ENCODE results near the gene RSL1D1.

RSL1D1 gene

DNA sequence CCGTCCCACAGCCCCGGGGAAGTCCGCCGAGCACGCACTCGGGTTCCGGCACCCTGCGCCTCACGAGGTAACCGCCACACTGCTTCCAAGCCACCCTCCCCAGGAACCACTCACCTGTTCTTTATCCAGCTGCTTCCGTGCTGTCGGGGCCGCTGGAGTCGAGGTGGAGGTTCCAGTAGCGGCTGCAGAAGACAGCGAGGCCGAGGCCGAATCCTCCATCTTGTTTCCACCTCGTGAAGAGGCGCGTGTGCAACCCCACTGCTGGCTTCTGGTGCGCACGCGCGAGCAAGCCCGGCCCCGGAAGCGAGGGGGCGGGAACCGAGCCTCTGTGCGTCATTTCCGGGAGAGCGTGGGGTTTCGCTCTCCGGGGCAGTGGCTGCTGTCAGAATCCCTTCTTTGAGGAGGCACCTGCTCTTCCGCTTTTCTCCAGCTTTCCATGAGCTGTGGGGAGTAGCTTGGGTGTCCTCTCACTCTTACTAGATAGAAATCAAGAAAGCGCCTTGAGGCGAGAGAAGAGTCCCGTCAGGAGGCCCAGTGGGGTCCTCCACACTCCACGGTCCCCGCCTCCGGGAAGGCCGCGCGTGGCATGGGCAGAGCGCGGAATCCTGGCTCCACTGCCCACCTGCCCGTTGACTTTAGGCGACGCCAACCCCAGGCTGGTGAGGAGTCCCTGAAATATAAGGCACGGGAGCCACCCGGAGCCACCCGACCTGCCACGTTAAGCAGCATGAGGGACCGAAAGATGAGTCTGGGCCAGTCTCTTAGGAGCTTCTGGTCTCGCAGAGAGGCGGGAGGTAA lies at the start of gene RSL1D1:
Gene RSL1D1 (minus strand): TSS at position 249 of the 798 bp plus-strand sequence. CDS start 30 bp downstream, at position 219.
- FAIRE-seq = no peak

DNA sequence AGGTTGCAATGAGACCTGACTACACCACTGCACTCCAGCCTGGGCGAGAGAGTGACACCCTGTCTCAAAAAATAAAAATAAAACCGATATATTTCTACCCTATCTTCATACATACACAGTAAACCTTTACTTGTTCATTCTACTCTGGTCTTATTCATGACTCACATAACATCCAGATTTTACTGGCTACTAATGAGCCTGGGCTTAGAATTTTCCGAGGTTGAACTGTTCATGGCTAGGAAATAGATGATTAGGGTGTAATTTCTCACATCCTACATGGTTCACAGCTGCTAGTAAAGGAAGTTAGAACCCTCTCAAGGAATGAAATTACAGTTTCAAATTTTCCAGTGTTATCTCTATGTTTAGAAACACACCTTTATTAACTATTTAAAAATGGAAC lies 49.7 kb upstream of the RSL1D1 start:
- FAIRE-seq = no peak

DNA sequence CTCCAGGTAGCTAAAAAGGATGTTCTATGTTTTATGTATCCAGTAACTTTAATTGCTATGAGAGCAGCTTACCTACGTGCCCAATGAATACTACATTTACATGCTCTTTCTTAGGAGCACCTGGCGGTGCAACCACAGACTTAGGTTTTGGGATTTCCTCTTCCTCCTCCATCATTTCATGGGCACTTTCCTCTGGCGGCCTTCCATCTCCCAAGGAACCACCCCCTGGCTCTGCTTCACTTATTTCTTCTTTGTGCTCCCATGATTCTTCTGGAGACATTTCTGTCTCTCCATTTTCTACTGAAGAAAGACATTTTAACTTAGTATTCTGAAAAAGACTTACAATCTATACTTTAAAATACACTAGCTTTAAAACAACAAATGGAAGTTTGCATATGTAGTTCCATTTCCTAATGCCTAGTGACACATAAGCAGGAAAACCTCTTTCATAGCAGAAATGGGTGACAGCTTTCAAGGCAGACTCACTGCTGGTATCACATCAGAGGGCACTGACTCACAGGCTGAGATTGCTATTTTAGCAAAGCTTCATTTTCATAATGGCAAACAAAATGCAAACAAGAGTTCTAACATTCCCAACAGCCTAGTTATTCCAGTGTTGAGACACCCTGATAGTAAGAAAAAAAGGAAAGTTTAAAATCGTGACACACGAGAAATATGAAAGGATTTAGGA lies 45.3 kb upstream of the RSL1D1 start:
- FAIRE-seq = no peak

DNA sequence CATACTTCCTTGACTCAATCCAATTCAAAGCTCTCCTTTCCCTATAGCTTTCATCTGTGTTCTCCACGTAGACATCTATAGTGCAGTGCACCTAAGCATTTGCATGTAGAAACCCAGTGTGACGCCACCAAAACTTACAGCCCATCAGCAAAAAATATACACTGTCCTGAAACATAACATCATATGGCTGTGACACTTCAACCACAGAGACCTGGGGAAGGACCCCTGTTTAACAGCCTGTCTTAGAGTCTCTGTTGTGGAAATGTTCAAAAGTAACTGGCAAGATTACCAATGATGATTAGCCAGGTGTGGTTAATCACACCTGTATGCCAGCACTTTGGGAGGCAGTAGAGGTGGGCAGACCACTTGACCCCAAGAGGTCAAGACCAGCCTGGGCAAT lies 42.2 kb upstream of the RSL1D1 start:
- FAIRE-seq = no peak

DNA sequence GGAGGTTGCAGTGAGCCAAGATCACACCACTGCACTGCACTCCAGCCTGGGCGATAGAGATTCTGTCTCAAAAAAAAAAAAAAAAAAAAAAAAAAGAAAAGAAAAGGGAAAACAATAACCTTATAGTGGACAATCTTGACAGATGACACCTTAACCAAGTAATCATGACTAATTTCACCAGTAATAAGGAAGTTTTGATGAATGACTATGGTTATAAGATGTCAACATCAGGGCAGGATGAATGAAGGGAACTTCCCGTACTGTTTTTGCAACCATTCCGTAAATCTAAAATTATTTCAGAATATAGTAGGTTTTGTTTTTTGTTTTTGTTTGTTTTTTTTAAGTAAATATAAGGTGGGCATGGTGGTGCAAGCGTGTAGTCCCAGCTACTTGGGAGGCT lies 41.4 kb upstream of the RSL1D1 start:
- FAIRE-seq = no peak

DNA sequence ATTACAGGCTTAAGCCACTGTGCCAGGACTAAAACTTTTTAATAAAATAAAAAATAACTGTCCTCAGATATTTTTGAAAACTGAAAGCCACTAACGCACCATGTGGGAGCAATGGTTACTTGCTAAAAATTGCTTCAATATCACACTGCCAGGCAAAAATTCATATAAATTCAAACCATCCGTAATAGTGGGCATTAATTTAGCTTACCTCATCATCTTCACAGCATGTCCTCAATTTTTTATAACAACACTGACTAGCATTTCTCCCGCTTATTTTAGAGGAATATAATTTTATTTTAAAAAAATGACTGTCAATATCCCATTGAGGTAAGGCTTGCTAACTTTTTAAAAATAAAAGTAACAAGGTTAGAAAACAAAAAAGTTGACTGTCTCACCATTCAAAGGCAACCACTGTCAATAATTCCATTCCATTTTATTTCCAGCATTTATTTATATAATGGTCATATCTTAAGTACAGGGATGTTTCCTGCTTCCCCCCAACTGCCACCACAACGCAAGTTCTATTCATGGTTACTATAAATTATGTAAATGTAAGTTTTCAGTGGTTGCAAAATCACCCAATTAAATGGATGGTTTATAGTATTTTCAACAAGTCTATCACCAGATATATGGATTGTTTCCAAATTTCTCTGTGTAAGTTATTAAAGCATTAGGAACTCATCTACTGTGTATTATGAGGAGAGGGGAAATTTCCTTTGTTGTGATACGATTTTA lies 39.1 kb upstream of the RSL1D1 start:
- no peak for FAIRE-seq

DNA sequence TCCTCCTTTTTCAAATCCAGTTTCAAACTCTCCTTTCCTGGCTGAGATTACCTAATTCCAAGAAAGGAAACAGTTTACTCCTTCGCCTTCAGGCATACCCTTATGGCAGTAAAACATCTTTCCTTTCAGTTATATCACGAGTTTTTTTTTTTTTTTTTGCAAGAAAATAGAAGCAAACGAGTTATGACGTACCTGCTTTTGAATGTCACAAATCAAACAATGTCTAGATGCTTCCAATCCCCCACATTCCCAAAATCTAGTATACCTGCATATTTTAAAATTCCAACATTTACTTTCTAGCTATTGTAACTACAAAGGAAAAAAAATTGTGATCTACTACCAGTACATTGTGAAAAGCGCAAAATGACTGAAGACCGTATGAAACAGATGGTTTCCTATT lies 35.5 kb upstream of the RSL1D1 start:
- no peak for FAIRE-seq

DNA sequence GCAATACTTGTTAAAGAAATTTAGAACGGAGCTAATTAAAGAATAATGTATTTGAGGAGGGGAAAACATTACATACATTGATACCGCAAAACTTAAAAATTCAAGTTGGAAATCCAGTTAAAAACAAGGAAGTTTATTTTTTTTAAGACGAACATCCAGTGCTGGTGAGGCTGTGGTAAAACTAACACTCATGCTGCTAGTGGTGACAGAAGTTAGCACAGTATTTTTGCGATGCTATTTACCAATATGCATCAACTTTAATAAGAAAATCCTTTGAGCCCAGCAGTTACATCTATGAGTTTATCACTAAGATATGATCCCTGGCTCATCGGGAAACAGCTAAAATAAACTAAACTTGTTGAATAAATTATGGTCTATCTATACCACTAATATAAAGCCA lies 32.7 kb upstream of the RSL1D1 start:
- FAIRE-seq = no peak

DNA sequence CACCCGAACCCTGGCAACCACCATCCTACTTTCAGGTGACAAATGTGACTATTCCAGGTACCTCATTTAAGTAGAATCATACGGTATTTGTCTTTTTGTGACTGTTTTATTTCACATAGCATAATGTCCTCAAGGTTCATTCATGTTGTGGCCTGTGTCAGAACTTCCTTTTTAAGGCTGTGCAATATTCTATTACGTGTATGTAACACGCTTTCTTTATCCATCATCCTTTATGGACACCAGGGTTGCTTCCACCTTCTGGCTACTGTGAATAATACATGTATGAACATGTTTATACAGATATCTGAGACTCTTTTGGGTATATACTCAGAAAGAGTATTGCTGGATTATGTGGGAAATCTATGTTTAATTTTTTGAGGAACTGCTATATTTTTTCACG lies 28.7 kb upstream of the RSL1D1 start:
- no peak for FAIRE-seq

DNA sequence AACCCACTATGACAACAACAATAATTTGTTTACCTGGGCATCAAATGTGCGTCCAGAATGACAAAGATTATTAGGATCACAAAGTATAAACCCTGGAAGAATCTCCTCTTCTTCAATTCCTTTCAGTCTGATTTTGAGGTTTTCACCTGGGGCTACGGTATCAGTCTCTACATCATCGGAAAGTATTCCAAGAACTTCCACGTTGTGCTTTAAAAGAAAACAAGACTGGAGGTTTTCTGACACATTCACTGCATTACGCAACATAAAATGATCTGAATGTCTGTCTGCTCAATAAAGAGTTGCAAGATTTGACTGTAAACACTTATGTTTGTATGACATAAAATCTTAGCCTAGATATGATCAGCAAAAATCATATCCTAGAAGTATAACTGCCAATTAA lies 26.0 kb upstream of the RSL1D1 start:
- FAIRE-seq = no peak

DNA sequence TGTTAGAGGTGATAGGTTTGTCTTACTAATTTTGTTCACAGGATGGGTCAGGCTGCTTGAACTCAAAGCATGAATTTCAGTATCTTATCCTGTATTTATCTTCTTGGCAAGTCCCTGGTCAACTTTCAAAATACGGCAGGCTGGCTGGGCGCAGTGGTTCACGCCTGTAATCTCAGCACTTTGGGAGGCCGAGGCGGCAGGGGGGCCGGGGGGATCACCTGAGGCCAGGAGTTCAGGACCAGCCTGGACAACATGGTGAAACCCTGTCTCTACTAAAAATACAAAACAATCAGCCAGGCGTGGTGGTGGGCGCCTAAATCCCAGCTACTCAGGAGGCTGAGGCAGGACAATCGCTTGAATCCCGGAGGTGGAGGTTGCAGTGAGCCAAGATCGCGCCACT lies 25.0 kb upstream of the RSL1D1 start:
- FAIRE-seq = no peak

DNA sequence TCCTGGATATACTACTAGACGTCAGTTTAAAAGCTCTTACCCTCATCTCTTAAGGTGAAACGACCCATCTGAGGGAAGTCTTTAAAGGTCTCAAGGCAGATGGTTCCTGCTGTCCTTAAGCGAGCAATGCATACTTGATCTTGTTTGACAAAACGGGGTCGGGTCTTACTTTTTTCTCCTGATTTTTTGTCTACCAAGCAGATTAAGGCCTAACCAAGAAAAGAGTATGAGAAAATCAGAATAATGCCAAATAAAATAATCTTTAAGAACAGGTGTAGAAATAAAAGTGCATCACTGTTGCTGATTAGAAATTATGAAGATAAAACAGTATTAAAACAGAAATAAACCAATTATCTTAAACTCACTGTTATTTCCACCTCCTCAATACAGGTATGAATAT lies 24.4 kb upstream of the RSL1D1 start:
- FAIRE-seq = no peak

DNA sequence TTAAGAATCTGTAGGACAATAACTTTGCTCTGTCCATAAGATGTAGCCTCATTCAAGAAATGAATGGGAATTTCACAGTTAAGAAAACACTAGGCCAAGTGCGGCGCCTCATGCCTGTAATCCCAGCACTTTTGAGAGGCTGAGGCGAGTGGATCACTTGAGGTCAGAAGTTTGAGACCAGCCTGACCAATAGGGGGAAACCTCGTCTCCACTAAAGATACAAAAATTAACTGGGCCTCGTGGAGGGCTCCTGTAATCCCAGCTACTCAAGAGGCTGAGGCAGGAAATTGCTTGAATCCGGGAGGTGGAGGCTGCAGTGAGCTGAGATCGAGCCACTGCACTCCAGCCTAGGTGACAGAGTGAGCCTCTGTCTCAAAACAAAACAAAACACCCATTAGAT lies 19.9 kb upstream of the RSL1D1 start:
- peak; percentile 41 for FAIRE-seq

DNA sequence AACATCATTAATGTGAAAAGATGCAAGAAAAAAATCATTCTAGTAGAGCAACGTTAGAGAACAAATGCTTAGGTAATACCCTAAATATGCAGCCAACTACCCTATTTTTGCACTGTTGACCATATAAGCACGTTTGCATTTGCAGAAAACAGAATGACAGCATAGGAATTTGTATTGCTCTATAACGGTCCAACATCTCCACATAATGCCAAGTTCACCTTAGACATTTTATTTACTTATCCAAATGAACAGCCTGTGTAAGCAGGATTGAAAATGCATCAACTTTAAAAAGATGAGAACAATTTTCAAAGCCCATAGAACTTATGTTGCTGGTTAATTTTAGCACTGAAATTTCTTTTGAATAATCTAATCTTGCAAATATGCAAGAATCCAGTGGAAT lies 19.1 kb upstream of the RSL1D1 start:
- no peak for FAIRE-seq

DNA sequence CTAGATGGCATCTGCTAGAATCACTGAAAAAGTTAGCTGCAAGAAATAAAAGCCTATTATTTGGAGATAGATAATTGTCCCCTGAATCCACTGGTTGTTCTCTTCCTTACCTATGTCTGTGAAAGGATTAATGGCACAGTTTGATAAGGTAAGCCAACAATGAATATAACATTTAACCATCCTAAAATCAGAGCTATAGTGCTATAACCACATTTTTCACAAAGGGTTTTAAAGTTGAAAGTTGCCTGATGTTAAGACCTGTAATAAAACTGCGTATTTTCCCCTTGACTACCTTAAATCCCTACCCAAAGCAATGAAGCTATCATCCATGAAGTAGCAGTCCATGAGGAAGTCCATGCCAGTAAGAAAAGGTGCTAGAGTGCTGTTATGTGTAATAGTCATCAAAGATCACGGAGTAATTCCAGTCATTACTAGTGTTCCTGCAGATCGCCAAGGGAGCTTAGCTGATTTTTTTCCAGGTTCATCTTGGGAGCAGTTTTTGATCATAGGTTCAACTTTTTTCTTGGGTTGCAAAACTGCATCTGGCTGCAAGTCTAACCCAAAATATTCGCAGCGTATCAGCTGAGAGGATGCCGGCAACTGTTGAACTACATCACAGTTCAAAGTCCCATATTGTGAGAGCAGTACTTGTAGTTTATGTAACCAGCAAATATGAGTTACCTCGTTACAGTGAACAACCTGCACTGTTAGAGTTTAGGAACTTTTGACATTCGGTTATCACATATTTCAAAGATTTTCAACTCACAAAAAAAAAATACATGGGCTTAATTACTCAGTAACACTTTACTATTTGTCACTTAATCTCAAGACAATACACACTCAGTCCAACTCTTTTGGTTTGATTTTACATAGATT lies 18.2 kb upstream of the RSL1D1 start:
- FAIRE-seq = no peak

DNA sequence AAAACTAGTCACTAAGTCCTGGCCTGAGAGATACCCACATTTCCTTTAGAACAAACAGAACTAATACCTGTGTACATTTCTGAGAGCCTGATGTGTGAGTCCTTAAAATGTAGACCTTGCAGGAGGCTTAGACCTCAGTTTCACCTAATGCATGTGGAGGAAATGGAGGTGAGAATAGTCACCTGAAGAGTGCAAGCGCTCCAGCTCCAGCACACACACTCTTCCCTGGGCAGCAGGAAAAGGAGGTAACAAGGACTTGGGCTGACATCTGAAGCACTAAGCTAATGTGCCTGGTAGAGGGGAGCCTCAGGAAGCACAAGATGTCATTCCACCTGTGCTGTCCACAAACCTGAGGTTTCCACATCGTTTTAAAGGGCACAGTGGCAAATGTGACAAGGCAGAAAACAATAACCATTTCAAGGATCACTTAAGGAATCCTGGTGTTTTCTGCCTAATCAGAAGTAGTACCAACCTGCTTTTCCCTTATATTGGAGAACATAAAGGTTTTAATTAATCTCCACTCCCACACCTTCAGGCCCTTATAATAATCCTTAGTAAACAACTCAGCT lies 17.2 kb upstream of the RSL1D1 start:
- FAIRE-seq = no peak

DNA sequence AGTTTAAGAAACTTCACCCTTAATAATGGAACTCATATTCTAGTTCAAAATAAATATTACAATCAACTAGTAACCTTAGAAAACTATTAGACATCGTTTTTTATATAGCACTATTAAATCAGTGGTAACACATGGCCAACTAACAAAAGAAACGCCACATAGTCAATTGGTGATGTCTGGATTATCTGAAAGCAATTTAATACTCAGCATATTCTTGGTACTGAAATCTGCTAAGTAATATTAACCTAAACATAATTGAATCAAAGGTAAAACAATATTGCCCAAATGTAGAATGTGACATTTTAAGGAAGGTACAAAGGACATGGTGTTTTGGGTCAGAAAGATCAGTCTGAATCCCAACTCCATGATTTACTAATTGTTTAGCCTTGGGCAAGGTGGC lies 11.1 kb upstream of the RSL1D1 start:
- no peak for FAIRE-seq

DNA sequence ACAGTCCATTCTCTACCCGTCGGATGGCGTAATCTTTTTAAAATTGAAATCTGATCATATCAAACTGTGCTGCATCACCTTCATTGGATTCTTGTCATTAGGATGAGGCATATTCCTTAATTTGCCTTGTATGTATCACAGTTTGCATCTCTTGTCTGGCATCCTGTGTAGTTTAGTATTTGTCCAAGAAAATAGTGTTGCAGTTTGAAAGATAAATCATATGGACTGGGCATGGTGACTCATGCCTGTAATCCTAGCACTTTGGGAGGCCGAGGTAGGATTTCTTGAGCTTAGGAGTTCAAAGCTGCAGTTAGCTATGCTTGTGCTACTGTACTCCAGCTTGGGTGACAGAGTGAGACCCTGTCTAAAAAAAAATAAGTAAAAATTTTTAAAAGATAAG lies 5.8 kb upstream of the RSL1D1 start:
- no peak for FAIRE-seq

DNA sequence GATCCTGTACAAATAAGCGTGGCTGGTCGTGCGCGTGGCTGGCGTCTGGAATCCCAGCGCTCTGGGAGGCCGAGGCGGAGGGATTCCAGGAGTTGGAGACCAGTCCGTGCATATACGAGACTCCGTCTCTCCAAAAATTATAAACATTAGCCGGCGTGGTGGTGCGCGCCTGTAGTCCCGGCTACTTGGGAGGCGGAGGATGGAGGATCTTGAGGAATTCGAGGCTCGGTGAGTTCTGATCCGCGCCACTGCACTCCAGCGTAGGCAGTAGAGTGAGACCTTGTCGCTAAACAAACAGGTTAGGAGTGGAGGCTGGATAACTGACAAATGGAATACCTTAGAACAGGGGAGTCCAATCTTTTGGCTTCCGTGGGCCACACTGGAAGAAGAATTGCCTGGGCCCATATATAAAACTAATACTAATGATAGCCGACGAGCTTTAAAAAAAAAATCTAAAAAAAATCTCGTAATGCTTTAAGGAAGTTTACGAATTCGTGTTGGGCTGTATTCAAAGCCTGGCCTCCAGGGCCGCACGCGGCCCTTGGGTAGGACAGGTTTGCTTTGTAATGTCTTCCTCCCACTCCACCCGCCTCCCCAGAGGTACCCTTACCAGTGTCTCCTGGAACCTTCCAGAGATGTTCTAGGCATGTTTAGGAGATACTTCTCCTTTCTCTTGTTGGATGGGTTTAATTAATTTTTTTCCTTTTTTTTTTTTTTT lies 909 bp upstream of the RSL1D1 start:
- no peak for FAIRE-seq

DNA sequence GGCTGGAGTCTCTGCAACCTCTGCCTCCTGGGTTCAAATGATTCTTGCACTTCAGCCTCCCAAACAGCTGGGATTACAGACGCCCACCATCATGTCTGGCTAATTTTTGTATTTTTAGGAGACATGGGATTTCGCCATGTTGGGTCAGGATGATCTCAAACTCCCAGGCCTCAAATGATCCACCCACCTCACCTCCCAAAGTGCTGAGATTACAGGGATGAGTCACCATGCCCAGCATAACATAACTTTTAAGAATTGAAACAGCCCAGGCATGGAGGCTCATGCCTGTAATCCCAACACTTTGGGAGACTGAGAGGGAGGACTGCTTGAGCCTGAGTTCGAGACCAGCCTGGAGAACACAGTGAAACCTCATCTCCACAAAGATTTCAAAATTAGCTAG lies 2.5 kb downstream of the RSL1D1 start:
- FAIRE-seq = no peak

DNA sequence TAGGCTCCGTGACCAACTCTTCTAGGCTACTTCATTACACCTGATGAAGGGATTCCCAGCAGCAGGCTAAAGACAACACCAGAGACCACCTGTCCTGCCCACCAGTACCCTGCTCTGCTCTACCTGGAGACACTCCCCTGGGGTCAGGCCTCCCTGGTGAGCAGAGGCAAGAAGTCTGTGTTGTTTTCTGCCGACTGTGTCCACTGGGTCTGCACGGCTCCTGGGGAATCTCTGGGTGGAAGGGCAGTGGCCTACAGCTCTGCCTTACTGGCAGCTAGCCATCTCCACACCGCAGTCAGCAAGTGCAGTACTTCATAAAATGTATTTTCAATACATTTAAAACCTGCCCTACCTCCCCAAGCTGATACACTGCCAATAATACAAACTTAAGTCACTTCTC lies 6.8 kb downstream of the RSL1D1 start:
- FAIRE-seq = no peak

DNA sequence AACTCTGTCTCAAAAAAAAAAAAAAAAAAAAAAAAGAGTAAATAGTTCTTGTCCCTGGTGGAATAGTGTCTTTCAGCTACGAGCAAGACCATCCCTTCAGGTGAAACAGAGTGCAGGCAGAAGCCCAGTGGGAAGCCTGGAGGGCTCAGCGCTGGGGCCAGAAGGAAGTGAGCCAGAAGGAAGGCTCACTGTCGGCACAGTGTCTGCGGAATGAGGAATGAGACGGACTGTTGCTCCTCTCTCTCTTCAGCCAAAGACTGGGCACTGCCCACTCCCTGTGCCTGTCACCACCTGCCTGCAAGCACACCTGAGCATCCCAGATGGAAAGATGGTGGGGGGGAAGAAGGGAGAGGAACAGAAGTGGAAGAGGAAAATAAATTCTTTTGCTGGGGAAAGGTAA lies 7.5 kb downstream of the RSL1D1 start:
- no peak for FAIRE-seq
